GM19193 (cell line): Measurements from ENCODE around the gene IGSF9.

Source experiments
- POLR2A ChIP-seq: IDR thresholded peaks from 4 replicates; pipeline ENCODE4 v1.6.1; 2011; ENCODE audit not compliant: insufficient read depth, insufficient read length; ENCODE audit errors: extremely low read depth

The IGSF9 gene

GRCh38 chr1:159941591-159942560 lies 3.5 kb downstream of the IGSF9 start:
- no peak for TF ChIP-seq POLR2A

- no peak for TF ChIP-seq POLR2A
Observed at GRCh38 chr1:159941141-159941540, 4.3 kb downstream of the IGSF9 start.

- TF ChIP-seq POLR2A: no peak
Observed at GRCh38 chr1:159940006-159940620, 5.3 kb downstream of the IGSF9 start.

DNA sequence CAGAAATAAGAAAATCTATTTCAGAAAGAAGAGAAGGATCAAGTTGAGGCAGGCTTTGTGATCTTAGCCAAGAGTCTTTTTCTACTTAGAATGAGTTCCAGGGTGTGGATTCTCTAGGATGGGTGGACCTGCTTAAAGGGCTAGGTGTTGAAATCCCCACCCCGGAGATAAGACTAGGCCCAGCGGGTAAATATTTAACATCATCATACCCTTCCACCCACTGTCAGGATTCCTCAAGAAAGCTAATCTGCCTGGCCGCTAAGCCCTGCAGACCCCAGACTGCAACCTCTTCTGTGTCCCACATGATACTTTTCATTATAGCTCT lies 5.8 kb downstream of the IGSF9 start:
- TF ChIP-seq POLR2A: no peak

DNA sequence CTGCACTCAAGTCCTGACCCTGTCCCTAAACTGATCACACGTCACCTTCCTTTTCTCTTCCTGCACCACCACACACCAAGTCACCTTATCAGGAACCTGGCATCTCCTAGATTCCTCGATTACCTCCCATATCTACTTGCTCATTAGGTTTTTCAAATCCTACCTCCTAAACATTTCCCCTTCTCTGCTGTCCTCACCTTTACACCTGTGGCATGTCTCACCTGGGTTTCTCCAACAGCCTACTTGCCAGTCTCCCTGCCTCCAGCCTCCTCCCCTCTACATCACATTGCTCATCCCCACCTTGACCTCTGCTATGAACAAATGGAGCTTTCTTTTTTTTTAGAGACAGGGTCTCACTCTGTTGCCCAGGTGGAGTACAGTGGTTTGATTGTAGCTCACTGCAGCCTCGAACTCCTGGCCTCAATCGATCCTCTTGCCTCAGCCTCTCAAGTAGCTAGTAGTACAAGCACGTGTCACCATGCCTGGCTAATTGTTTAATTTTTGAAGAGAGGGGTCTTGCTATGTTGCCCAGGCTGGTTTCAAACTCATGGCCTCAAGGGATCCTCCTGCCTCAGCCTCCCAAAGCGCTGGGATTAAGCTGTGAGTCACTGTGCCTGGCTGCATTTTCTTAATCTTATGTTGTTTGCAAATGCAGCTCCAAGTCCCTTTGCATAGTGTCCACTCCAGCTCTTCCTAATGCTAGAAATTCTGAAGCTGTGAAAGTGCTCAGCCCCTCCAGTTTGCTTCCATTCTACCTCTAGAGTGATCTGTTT lies 6.3 kb downstream of the IGSF9 start:
- TF ChIP-seq POLR2A: no peak

- TF ChIP-seq POLR2A: no peak
Observed at GRCh38 chr1:159938211-159938852, 7.1 kb downstream of the IGSF9 start.

DNA sequence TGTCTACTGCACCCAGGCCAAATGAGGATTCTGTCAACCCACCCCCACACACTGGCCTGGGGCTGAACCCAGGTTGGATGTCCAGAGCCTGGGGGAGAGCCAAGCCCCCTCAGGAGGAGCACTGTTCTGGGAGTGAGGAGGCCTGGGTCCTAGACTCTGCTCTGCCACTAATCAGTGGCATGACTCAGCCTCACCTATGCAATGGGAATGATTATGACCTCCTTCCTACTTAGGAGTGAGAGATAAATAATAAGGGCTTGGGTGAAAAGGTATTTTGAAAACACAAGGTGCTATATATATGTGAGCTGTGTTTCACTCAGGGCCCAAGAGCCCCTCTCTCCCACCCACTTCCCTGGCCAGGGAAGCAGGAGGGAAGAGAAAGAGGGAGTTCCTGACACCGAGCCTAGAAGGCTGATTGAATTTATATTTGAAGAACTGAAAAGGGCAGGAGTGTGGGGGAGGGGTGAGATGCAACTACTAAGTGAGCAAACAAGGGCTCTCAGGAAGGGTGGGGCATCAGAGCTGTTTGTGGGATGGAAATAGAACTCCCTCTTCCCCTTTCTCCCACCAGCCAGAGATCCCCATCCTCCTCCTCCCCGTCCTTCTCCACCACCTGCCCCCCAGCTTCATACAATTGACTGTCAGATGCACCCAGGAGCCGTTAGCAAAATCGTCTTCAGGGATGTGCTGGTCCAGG lies 8.2 kb downstream of the IGSF9 start:
- no peak for TF ChIP-seq POLR2A

- TF ChIP-seq POLR2A: no peak
Observed at GRCh38 chr1:159936273-159936904, 9.0 kb downstream of the IGSF9 start.

- no peak for TF ChIP-seq POLR2A
Observed at GRCh38 chr1:159935719-159936272, 9.6 kb downstream of the IGSF9 start.

DNA sequence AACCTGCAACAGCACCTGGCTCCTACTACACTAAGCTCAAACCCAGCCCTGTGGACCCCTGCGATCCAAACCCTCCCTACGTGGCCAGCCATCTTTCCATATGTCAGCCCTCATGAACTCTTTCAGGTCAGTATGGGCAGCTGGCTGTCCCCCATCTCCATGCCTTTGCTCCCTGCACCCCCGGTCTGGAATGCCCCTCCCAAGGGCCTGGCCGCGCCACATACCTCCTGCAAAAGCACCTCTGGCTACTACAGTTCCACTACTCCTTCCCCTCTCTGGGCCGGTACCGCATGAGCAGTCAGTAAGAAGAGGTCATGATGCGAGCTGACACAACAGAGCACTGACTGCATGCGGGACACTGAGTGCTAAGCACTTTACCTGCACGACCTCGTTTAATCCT lies 10.1 kb downstream of the IGSF9 start:
- no peak for TF ChIP-seq POLR2A

DNA sequence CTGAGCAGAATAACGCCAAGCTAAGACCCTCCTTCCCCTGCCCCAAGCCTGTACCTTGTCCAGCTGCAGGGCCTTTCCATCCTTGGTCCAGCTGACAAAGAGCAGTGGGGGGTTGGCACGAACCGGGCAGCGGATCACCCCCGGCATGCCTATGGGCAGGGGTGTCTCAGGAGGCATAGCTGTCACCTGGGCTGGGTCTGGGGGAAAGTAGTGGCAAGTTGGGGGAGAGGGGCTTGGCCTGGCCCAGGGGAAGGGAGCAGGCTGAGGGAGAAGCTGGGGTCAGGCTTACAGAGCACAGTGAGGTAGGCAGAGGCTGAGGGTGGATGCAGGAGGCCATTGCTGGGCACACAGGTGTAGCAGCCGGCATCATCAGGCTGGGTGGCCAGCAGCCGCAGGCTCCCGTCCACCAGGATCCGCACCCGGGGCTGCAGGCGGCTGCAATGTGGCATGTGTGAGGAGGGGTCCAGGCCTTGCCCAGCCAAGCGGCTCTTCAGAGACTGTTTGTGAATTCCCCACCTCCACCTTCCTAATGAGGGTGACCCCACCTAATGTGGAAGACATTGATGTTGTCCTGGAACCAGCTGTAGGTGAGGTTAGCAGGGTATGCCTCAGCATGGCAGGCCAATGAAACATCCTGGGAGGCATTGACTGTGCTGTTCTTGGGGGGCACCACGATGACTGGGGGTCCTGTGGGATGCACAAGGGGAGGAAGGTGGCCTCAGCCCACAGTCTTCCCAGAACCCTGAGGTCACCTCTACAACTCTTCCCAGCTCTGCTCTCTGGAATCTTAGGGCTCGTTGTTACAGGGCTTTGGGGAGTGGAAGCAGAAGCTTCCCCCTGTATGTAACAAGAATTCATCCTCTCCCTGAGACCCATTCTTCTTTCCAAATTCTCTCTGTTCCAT lies 11.0 kb downstream of the IGSF9 start:
- TF ChIP-seq POLR2A: no peak

- no peak for TF ChIP-seq POLR2A
Observed at GRCh38 chr1:159933347-159933746, 12.1 kb downstream of the IGSF9 start.
